ENCODE results near the gene TTC32. TPM values are rescaled to one million over a fixed set of nuclear protein-coding genes. Genes with fewer than 3 reads are reported as not detected.

The TTC32 gene
- total RNA-seq, 1 experiment from 2014 or later = 21.1 TPM

DNA sequence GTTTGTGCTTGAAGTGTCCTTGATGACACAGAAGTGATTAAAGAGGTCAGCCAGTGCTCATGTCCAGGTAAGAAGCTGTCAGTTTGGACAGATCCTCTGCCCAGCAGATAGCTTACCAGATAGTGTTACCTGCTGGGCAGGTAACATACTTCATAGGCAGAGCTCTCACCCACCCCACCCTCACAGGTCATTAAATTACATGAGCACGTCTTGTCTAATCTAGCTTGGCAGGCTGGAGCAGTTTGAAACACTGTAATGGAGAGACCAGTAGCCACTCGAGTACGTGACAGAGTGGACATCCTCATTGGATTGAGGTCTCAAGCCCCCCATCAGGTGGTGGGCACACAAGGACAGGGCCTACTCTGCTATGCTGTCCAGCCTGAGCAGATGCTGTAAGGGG, 27.1 kb downstream of the TTC32 start:
- no peaks in the 10 kb centered on the region; the same call in 1 of the 2 replicates for H3K27me3 ChIP-seq
- no peak overlapping the region for H3K27ac ChIP-seq
- DNase-seq = no peak

DNA sequence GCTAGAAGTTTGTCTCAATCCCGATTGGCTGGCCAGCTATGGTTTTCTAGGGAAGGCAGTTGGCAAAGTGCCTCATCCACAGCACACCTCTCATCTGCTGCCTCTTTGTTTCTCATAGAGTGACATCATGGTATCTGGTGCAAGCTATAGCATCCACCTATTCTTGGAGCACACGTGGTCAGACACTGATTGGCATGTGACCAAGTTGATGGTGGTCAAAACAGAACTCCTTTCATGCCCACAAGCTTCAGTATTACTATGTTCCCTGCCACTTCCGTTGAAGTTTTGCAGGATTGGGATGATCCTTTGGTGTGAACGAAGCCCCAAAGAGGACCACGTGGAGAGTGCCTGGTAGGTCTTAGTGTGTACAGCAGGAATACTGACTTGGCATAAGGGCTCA, 28.8 kb downstream of the TTC32 start:
- Histone ChIP-seq H3K36me3 (no peaks in the 10 kb centered on the region), H3K9me3 (replicated peaks) (no peaks in the 10 kb centered on the region), H3K27ac (no peak overlapping the region), H3K27me3 (no peaks in the 10 kb centered on the region; the same call in 1 of the 2 replicates), H3K4me1 (no peaks in the 10 kb centered on the region), H3K4me3 (no peak overlapping the region)
- no peak for DNase-seq

More for the DNA sequence above, 27.1 kb downstream of the TTC32 start:
- Histone ChIP-seq H3K9me3 (replicated peaks) (no peaks in the 10 kb centered on the region), H3K4me3 (no peak overlapping the region), H3K36me3 (no peaks in the 10 kb centered on the region), H3K4me1 (no peaks in the 10 kb centered on the region)

DNA sequence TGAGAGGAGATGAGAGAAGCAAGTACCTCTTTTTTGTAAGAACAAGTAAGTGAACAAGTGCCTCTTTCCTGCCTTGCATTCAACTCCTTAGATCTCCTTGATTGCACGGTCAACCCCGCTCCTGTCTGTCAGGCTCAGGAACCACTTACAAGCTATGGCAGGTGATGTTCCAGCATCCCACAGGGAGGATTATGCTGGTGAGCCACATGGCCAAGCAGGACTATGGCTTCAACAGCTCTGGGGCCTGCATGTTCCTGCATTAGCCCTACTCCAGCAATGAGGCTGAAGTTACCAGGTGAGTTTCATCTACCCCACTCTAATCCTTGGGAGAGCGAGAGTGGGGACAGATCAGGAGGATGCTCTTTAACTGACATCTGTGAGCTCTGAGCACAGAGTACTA, 29.5 kb downstream of the TTC32 start:
- no peaks in the 10 kb centered on the region; the same call in 1 of the 2 replicates for H3K27me3 ChIP-seq
- H3K27ac ChIP-seq = no peak overlapping the region
- no peak for DNase-seq

DNA sequence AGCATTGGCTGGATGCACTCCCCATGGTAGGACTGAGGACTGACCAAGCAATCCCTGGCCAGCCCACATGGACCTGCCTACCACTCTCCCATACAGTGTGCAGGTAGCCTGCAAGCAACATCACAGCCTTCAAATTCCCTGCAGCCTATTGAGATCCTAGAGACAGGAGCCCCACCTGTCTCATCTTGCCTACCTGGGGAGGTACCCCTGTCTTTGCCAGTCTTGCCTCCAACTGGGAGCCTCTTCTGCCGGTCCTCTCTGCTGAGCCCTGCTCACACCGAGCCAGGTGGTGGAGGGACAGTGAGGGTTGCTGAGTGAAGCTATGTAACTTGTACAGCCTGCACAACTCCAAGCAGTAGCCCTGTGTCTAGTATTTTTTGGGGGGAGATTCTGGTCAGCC, 29.9 kb downstream of the TTC32 start:
- Histone ChIP-seq H3K27me3 (no peaks in the 10 kb centered on the region; the same call in 1 of the 2 replicates), H3K36me3 (no peaks in the 10 kb centered on the region), H3K9me3 (replicated peaks) (no peaks in the 10 kb centered on the region), H3K27ac (no peak overlapping the region), H3K4me1 (no peaks in the 10 kb centered on the region), H3K4me3 (no peak overlapping the region)
- DNase-seq = no peak

More for the DNA sequence above, 29.5 kb downstream of the TTC32 start:
- H3K36me3 ChIP-seq = no peaks in the 10 kb centered on the region
- H3K9me3 ChIP-seq (replicated peaks) = no peaks in the 10 kb centered on the region
- no peaks in the 10 kb centered on the region for H3K4me1 ChIP-seq
- no peak overlapping the region for H3K4me3 ChIP-seq

DNA sequence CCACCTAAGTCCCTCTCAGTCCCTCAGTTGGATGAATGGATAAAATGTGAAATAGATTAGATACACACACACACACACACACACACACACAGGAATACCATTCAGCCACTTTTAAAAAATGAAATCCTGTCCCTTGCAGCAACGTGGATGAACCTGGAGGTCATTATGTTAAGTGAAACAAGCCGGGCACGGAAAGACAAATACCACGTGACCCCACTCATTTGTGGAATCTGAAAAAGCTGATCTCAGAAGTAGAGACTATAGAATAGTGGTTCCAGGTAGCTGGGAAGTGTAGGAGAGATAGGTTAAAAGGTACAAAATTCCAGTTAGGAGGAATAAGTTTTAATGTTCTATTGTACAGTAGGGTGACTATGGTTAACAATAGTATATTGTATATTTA, 31.0 kb downstream of the TTC32 start:
- H3K9me3 ChIP-seq (replicated peaks) = no peaks in the 10 kb centered on the region
- no peak for DNase-seq
- no peaks in the 10 kb centered on the region for H3K4me1 ChIP-seq
- no peaks in the 10 kb centered on the region; the same call in 1 of the 2 replicates for H3K27me3 ChIP-seq
- no peak overlapping the region for H3K27ac ChIP-seq
- no peak overlapping the region for H3K4me3 ChIP-seq
- no peaks in the 10 kb centered on the region for H3K36me3 ChIP-seq

DNA sequence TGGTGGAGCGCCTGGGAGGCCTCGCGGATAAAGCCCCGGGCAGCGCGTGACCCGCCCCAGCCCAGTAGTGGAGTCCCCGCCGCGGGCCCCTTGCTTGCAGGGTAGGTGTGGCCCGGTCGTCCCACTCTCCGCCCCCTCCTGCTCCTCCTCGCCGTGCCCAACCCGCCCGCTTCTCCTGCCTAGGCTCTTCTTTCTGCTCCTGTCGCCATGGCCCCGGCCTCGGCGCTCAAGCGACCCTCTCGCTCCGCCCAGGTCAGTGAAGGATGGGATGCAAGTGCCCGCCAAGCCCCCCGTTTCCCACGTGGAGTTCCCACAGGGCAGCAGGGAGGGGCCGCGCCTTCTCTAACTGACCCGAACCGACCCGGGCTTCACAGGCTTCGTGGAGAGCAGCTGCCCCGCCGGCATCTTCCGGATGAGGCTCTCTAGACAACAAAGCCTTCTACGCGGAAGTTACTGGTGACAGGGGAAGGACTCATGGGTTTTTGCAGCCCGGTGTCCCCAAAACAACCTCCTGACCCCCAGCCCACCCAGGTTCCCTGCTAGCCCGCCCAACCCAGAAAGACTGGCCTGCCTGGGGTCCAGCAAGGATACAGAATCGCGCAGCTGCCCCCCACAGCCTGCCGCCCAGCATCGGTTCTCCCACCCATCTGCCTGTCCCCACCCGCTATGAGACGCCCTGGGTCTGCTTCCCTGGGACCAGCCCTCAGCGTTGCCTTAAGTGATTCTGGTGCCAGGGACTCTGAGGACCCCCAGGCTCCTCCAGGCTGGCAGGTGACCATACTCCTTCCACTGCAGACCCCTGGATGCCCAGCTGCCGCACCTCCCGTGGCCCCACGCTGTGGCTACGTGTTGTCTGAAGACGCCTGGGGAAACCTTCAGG, 32.8 kb downstream of the TTC32 start:
- Histone ChIP-seq H3K36me3 (no peaks in the 10 kb centered on the region), H3K4me1 (peaks cover 8% of the 10 kb centered on the region; the same call in 1 of the 2 replicates), H3K27ac (no peak overlapping the region), H3K27me3 (no peaks in the 10 kb centered on the region; the same call in 1 of the 2 replicates), H3K9me3 (replicated peaks) (no peaks in the 10 kb centered on the region), H3K4me3 (no peak overlapping the region)
- no peak for DNase-seq

DNA sequence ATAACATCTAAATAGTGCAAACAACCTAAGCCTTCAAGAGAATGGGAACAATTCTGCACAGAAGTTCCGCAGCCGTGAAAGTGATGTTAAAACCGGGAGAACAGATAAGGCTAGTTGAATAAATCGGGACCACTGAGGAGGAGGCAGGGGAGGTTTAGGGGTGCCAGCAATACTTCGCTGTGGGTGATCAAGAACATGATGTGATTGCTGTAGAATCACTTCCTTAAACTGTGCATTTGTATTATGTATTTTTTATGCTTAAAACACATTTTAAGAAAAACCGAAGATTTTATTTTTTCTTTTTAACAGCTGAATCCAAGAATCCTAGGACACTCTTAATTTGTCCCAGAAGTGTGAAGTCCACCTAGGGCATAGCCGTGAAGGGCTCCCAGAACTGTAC, 33.6 kb downstream of the TTC32 start:
- Histone ChIP-seq H3K4me1 (peaks cover 8% of the 10 kb centered on the region; the same call in 1 of the 2 replicates), H3K27ac (no peak overlapping the region), H3K36me3 (no peaks in the 10 kb centered on the region), H3K4me3 (no peak overlapping the region), H3K9me3 (replicated peaks) (no peaks in the 10 kb centered on the region), H3K27me3 (no peaks in the 10 kb centered on the region; the same call in 1 of the 2 replicates)
- no peak for DNase-seq

DNA sequence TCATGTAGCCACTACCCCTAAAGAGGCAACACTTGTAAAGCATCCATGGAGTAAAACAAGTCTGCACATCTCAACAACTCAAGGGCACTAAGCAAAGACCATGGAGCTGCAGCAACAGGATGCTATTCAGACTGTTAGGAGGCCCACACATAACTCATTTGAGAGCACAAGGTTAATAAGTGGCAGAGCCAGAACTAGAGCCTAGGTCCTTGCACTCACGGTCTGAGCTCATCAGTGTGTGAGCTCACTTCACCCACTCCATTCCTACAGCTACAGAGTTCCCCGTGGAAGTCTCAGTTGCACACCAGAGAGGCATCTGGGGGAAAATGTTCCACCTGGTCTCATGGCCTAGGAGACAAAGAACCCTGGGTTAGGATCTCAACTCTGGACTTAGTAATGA, 35.0 kb downstream of the TTC32 start:
- Histone ChIP-seq H3K9me3 (replicated peaks) (no peaks in the 10 kb centered on the region), H3K27ac (no peak overlapping the region), H3K36me3 (no peaks in the 10 kb centered on the region), H3K4me3 (no peak overlapping the region), H3K27me3 (no peaks in the 10 kb centered on the region; the same call in 1 of the 2 replicates), H3K4me1 (peaks cover 8% of the 10 kb centered on the region; the same call in 1 of the 2 replicates)
- DNase-seq = no peak

DNA sequence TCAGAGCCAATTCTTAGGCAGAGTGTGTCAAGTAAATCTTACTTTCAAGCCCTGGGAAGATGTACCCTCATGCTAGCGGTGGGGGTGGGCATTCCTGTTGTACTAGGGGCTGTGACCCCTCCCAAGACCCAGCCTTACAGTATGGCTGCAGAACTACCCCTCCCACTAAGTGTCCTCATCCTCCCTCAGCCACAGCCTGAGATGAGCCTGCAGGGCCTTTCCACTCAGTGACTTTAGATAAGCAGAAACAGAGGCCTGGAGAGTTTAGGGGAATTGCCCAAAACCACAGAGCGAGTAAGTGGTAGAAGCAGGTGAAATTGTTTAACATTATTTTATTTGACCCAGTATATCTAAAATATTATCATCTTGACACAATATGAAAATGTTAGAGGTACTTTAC, 36.6 kb downstream of the TTC32 start:
- H3K4me1 ChIP-seq = peaks cover 8% of the 10 kb centered on the region; the same call in 1 of the 2 replicates
- no peak for DNase-seq
- H3K27me3 ChIP-seq = no peaks in the 10 kb centered on the region
- H3K36me3 ChIP-seq = no peaks in the 10 kb centered on the region
- no peak overlapping the region for H3K4me3 ChIP-seq
- no peak overlapping the region for H3K27ac ChIP-seq
- no peaks in the 10 kb centered on the region for H3K9me3 ChIP-seq (replicated peaks)

DNA sequence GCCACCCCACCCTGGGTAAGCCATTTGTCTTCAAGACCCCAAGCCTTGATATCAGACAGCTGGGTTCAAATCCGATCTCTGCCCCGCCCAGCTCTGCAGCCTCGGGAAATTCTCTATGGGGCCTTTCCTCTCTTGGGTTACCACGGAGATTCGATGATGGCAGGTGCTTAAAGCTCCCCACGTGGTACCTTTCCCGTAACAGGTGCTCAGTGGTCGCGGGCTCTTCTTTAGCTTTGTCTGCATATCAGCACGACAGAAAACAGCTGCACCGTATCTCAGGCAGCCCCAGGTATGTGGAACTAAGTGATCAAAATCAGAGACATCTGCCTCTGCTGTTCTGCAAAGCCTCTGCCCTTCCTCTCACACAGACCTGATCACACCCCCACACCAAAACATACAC, 37.4 kb downstream of the TTC32 start:
- H3K27ac ChIP-seq = no peak overlapping the region
- H3K27me3 ChIP-seq = no peaks in the 10 kb centered on the region
- no peaks in the 10 kb centered on the region for H3K9me3 ChIP-seq (replicated peaks)
- DNase-seq = peak; percentile 47 to 65
- no peak overlapping the region for H3K4me3 ChIP-seq
- peaks cover 8% of the 10 kb centered on the region; the same call in 1 of the 2 replicates for H3K4me1 ChIP-seq
- H3K36me3 ChIP-seq = no peaks in the 10 kb centered on the region

DNA sequence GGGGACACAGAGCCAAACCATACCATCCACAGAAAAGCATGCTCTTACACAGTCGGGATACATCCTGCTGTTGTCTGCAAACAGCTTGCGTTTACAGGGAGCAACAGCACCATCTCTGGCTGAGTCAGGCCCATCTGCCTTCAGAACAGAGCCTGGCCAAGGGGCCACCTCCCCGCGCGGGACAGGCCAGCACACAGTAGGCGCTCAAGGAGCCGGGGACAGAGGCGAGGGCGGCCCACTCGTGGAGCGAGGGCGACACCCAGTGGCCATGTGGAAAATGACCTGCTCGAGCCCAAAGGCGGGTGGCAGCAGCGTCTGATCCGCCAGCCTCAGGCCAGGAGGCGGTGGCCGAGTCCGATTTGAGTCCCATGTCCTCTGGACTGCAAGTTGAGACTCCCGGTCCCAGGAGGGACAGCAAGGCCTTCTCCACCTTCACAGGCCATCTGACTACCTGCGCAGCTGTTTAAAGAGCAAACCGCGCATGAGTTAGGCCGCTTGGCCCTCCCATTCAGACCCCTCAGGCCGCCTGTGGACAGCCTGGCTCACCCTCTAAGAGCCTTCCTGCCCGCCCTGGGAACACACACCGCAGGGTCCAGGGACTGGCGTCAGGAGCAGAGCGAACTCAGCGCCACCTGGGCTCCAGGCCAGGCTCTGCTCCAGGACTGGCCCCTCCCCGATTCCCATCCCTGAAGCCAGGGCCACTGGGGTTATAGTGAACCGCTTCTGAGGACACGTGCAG, 38.3 kb downstream of the TTC32 start:
- Histone ChIP-seq H3K27ac (no peak overlapping the region), H3K4me1 (peaks cover 8% of the 10 kb centered on the region; the same call in 1 of the 2 replicates), H3K9me3 (replicated peaks) (no peaks in the 10 kb centered on the region), H3K36me3 (no peaks in the 10 kb centered on the region), H3K27me3 (no peaks in the 10 kb centered on the region), H3K4me3 (no peak overlapping the region)
- DNase-seq = peak; percentile 56 to 79

DNA sequence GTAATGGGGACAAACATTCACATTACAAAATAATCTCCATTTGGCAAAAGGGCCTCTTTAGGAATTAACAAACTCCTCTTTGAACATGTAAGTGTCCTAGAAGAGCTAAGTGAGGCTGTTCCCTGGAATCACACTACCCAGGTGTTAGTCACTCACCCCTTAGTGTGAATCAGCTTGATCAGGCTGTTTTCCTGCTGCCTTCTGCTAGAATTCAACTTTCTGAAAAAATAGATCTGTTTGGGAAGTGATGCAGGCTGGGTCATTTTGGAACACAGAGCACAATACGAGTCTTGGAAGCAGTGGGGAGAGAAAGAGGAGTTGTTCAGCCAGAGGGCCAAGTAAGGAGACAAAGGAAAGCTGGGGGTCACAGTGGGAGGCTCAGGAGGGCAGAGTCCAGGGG, 40.0 kb downstream of the TTC32 start:
- no peak overlapping the region for H3K4me3 ChIP-seq
- DNase-seq = no peak
- H3K27ac ChIP-seq = no peak overlapping the region
- no peaks in the 10 kb centered on the region for H3K9me3 ChIP-seq (replicated peaks)
- no peaks in the 10 kb centered on the region for H3K36me3 ChIP-seq
- H3K27me3 ChIP-seq = no peaks in the 10 kb centered on the region
- peaks cover 8% of the 10 kb centered on the region; the same call in 1 of the 2 replicates for H3K4me1 ChIP-seq

DNA sequence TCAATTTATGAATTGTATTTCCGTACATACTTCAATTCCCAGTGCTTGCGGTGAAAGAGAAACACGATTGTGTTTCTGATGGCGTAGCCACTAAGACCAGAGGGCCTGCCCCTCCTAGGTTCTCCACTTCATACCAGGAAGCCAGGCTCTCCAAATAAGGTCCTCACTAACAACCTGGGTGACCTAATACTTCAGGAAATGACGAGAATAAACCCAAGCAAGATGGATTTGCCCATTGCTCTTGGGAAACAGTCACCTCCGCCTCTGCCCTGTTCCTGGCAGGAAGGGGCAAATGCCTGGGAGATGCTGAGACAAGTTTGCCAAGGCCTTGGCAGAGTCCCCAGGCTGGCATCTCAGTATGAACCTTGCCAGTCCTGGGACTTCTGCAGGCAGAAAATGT, 41.8 kb downstream of the TTC32 start:
- Histone ChIP-seq H3K9me3 (replicated peaks) (no peaks in the 10 kb centered on the region), H3K4me1 (peaks cover 8% of the 10 kb centered on the region; the same call in 1 of the 2 replicates), H3K36me3 (no peaks in the 10 kb centered on the region), H3K27me3 (0 out of 2 replicates have a peak, but pooled peaks cover 5% of the 10 kb centered on the region), H3K4me3 (no peak overlapping the region), H3K27ac (no peak overlapping the region)
- no peak for DNase-seq

DNA sequence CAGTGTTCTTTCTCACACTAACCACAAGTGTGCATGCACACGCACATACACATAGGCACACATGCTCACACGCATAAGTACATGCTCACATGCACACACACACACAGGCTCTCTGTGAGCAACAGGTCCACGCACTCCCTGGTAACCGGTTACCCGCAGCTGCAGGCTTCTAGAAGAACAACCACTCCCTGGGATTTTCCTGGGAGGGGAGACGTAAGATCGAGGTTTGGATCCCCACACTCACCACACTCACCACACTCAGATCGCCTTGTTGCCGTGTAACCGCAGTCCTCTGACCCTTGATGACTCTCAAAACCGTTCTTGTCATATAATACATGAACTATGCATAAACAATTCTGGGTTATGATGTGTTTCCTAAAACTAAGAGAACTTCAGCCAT, 42.2 kb downstream of the TTC32 start:
- no peaks in the 10 kb centered on the region for H3K9me3 ChIP-seq (replicated peaks)
- H3K36me3 ChIP-seq = no peaks in the 10 kb centered on the region
- peaks cover 5% of the 10 kb centered on the region; the same call in 1 of the 2 replicates for H3K4me1 ChIP-seq
- H3K27me3 ChIP-seq = 0 out of 2 replicates have a peak, but pooled peaks cover 5% of the 10 kb centered on the region
- no peak overlapping the region for H3K27ac ChIP-seq
- H3K4me3 ChIP-seq = no peak overlapping the region
- DNase-seq = no peak

DNA sequence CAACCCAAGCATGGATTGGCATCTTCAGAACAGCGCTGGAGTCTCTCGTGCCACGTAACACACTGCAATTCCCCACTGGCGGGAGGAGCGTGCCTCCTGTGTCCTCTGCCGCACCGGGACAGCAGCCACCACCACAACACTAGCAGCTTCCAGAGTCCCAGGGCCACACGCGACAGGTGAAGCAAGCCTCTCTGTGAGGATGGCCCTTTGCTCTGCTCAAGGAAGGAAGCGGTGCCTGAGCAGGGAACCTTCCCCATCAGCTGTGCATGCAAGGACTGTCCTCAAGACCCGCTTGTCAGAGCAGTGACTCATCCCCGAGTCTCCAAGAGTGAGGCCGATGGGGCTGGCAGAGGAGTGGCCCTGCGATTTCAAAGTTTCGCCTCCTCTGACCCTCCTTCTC, 44.0 kb downstream of the TTC32 start:
- DNase-seq = no peak
- Histone ChIP-seq H3K9me3 (replicated peaks) (no peaks in the 10 kb centered on the region), H3K27ac (no peak overlapping the region), H3K4me3 (no peak overlapping the region), H3K36me3 (no peaks in the 10 kb centered on the region), H3K4me1 (no peaks in the 10 kb centered on the region), H3K27me3 (peaks cover 14% of the 10 kb centered on the region; the same call in 1 of the 2 replicates)

Measured in SJCRH30 (cell line).